Right ventricle myocardium superior (tissue), 1 donor: ENCODE measurements around the gene YPEL3. TPM values are rescaled to one million over a fixed set of nuclear protein-coding genes. Genes with fewer than 3 reads are reported as not detected.

Experiments
- ATAC-seq: fragments of 200-7000 bp; cut with Tn5 transposase; one replicate; pipeline ENCODE4 v1.9.1; 2020; ENCODE audit warnings: mild to moderate bottlenecking; ENCODE audit not compliant: poor library complexity
- DNase-seq: peaks from one replicate; pipeline ENCODE4 v3.0.0-alpha.2; 2020
- intact Hi-C: fragments of 100-400 bp; cut with DNase I; formaldehyde crosslinking; loops from one replicate; pipeline ENCODE4 v1.11.2; 2022
- total RNA-seq: library from RNA; stranded (reverse); fragmentation: NEBNext Ultra II Directional; extraction: Animal tissue kit (Norgen Biotek cat#: 25700); gene quantifications from one replicate; pipeline ENCODE4 v1.2.1, GENCODE V29; 2021
- donor health status: DM: no; HTN: yes; CAD: no; lungs with severe emphysema.

YPEL3 gene
- total RNA-seq, 1 donor from 2014 or later = 64.1 TPM

DNA sequence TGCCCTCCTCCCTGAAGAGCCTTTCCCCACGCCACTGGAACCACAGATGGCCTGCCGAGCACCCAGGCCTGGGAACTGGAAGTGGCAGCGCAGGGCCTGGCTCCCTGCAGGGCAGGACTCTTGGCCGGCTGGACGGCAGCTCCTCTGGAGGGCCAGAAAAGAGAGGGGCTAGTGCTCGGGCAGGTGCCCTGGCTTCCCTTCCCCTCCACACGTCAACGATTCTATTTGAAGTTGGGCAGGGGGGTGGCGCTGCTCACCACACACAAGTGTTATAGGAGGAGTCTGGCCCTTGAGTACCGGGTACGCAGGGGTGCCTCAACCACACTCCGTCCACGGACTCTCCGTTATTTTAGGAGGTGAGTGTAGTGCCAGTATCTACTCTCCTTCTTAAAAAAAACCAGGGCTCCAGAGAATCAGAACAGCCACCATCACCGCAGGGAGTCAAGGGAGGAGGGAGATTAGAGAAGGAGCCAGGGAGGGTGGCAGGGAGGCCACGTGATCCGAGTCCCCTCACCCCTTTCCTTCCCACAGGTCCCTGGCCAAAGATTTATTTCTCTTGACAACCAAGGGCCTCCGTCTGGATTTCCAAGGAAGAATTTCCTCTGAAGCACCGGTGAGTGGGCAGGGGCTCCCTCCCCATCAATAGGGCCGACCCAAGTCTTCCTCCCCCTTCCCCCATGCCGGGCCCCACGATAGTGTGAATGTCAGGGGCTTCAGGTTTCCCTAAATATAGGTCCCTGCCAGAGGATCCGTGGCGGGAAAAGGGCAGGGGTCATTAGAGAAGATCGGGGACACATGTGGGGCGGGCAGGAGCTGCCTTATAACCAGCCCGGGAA, 31.9 kb downstream of the YPEL3 start:
- ATAC-seq (peak; percentile 50), DNase-seq (peak; percentile 89)
- intact Hi-C loops = no loop called here

DNA sequence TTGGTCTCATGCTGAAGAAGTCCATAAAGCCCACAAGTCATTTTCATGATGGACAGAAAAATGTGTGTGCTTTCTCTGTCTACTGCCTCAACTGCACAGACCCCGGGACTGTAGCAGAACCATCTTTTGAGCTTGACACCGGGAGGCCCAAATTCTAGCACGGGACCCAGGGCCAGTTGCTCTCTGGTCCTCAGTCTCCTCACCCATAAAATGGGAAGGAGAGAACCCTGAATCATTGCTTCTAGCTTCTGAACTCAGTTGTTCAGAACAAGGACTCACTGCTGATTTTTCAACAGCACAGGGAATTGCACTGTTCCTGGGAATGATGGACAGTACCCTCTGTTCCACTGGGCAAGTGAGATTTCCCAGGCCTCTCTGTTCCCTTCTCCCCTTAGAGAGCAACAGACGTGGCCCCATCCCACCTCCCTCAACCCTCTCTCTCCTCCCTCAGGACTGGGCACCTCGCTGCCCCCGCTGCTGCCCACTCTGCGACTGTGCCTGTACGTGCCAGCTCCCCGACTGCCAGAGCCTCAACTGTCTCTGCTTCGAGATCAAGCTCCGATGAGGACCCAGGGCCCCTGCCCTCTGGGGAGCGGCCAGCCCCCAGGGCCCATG, 32.6 kb downstream of the YPEL3 start:
- DNase-seq = no peak
- intact Hi-C loops = no loop called here
- ATAC-seq = no peak

DNA sequence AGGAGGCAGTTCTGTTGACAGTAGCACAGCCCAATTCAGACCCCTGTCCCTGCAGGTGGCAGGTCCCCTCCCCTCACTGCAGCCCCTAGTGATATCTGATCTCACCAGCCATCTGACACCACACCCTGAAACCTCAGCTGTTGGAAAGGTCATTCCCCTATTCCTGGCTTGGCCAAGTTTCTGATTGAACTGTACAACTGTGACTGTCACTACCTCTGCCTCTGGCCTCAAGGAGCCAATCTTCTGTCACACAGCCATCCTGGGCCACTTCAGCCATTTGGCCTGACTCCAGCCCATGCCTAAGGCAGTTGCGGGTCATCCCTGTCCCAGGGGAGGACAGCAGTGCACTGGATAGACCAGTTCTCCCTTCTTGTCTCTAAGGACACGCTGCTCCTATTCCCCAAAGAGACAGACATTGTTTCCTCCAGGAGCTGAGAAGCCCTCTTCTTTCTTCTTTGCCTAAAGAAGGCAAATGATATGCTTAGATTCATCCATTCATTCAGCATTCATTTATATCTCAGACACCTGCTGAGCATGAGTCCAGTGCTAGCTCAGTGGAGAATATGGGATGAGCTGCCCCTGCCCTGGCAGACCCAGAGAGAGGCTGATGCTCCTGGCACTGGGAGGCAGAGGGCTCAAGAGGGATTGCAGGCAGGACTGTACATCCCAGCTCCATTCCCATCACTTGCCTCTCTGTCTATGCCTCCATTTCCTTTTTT, 35.0 kb downstream of the YPEL3 start:
- DNase-seq (peak; percentile 72), ATAC-seq (no peak)
- intact Hi-C loops = no loop called here

DNA sequence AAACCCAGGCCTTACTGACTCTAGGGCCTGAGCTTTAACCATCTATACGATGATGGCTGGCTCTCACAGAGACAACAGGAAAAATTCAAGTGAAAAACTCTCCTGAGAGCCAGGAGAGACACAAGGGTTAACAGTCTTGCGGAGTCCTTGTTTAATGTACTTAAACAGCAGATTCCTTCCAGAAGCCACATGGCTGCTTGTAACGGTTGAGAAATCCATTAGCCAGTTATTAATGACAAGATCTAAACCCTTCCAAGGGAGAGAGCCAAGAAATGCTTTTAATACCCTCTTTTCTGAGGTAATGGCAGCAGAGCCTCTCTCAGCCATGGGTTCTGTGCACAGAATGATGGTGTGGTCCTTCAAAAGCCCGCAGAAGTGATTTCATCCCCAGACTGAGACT, 35.7 kb downstream of the YPEL3 start:
- no peak for ATAC-seq
- intact Hi-C loops = no loop called here
- no peak for DNase-seq

DNA sequence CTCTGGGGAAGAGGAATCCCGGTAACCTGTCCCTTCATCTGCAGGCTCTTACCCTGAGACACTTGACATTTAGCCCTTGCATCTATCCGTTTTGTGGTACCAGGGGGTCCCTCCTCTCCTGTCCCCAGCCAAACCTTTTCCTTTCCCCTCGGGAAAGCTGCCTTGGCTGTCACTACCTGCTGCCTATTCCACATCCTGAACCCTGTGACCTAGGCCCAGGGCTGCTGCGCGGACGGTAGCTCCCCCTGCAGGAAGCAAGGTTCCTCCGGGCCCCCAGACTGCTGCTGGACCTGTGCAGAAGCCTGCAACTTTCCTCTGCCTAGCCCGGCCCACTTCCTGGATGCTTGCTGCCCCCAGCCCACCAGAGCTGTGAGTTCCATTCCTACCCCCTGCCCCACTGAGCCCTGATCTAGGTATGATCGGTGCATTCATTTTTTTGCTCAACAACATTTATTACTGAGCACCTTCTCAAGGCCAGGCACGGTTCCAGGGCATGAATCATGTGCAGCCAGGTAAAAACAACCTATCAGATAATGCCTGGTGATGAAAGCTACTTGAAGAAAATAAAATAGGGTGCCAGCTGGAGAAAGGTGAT, 41.0 kb downstream of the YPEL3 start:
- DNase-seq (no peak), ATAC-seq (no peak)
- intact Hi-C loops = no loop called here

DNA sequence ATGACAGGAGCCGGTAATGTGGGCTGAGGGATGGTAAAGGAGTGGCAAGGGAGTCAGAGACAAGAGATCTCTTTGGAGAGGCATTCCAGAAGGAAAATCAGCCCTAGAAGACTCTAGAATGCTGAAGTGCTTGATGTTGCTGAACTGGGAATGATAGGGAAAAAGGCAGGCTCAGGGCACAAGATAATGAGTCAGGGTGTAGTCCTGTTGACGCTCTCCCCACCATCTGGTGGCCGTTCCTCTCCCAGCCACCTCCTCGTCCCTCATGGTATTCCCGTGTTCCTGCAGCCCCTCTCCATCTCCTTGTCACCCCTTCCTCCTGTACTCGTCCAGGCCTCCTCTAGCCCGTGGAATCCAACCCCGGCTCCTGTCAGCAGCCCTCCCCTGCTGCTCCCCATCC, 41.6 kb downstream of the YPEL3 start:
- ATAC-seq = no peak
- intact Hi-C loops = no loop called here
- no peak for DNase-seq

DNA sequence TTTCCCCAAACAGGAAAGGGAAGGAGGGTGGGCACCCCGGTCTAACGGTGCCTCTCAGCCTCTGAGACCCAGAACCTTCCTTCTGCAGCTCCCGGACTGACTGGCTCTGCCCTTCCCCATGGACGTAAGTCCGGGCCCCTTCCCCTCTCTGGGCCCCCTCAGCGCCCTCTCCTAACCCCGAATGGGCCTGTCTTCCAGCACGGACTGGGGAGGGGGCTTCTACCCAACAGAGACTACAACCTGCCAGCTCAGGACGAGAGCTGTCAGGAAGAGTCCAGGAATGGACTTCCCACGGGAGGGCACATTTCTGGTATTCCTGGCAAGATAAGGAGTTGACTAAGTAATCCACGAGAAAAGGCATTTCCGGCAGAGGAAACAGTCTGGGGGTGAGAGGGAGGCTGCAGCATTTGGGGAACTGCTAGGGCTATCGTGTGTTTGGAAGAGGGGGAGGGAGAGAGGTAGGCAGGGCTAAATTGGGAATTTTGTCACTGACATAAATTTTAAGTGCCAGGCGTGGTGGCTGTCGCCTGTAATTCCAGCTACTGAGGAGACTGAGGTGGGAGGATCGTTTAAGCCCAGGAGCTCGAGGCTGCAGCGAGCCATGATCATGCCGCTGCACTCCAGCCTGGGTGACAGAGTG, 42.5 kb downstream of the YPEL3 start:
- DNase-seq = no peak
- ATAC-seq = no peak
- intact Hi-C loops = no loop called here

DNA sequence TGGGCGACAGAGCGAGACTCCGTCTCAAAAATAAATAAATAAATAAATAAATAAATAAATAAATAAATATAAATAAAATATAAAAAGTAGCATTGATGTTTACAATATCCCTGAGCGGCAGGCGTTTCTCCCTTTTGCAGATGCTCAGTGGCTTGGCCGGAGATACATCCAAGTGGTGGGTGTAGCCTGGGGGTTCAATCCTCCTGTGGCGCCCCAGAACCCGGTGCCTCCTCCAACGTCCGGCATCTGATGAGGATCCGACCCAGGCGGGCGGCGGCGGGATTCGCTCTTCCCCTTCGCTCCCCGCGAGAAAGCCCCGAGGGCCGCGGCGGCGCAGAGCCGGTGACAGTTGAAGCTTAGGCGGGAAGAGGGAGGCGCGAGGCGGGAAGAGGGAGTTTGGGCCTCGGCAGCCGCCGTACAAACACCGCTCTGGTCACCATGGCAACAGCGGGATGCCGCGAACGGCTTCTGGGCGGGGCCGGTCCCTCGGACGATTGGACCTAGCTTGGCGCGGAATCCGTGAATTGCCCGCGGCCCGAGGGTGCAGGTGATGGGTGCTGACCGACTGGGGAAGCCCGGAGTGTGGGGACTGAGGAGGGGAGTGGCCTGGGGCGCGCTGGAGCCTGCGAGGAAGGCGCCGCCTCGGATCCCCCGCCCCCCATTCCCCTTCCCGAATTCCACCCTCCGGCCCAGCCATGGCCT, 43.2 kb downstream of the YPEL3 start:
- peak; percentile 96 for DNase-seq
- intact Hi-C loops = no loop called here
- ATAC-seq = peak; percentile 98

DNA sequence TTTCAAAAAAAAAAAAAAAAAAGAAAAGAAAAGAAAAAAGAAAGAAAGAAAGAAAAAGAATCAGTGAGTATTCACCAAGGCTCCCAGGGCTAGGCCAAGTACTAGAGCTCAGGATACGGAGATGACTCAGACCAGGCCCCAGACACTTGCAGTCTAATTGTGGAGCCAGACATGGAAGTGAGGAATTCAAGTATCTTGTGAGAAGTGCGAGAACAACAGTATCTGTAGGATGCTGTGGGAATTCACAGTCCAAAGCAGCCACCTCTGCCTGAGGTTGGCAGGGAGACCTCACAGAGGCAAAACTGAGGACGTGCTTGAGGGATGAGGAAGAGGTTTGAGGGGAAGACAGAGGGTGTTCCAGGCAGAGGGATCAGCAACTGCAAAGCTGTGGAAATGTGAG, 44.5 kb downstream of the YPEL3 start:
- ATAC-seq (no peak), DNase-seq (no peak)
- intact Hi-C loops = no loop called here

DNA sequence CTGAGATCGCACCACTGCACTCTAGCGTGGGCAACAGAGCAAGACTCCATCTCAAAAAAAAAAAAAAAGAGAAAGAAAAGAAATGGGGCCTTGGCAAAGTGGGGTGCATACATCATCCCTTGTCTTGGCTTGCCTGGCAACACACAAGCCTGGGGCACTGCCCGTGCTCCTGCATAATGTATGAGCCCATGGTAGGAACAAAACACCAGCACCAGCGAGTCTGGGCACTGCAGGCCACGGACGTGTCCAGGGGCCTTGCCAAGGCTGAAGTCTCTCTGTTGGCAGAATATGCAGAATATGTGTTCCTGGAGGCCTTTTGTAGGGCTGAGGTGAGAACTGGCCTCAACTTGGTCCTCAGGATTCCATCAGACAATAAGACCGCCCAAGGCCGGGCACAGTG, 46.1 kb downstream of the YPEL3 start:
- ATAC-seq = no peak
- DNase-seq = no peak
- intact Hi-C loops = no loop called here

DNA sequence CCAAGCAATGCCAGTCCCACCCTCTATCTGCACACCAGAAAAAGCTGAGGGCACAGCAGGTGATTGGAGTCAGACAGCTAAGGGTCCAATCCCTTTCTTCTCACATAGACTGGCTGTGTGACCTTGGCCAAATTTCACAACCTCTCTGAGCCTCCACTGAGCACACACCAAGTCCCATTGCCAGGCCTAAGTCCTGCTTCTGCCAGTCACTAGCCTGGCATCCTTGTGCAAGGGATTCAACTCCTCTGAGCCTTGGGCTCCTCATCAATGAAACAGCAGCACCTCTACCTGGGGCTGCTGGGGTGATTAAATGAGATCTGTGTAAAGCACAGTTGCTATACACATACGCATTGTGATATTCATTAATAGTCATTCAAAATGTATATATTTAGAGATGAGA, 49.4 kb downstream of the YPEL3 start:
- ATAC-seq (no peak), DNase-seq (no peak)
- intact Hi-C loops = no loop called here

DNA sequence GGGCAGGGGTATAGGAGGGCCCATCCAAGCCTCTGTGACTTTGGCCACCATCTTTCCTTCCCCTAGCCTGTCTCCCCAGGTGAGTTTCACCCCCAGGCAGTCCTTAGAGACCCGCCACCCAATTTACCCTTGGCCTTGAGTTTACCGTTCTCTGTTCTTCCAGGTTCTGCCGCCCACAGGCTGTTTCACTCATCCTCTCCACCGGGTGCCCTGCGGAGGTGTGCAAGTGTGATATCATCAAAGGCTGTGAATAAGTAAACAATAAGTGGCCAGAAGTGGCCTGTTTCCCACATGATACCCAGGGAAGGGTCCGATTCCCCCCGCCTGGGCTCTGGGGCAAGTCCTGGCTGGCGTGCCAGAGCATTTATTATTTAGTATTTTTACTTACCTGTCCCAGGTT, 49.8 kb downstream of the YPEL3 start:
- intact Hi-C loops = no loop called here
- ATAC-seq (no peak), DNase-seq (no peak)

Other genes starting within 250 kb of the YPEL3 start
- 63.0 TPM for gene CDIPT, start 233.0 kb downstream of the YPEL3 start, total RNA-seq
- gene SEZ6L2, start 196.7 kb downstream of the YPEL3 start, total RNA-seq = 0.70 TPM
- not detected for gene ASPHD1, start 195.7 kb downstream of the YPEL3 start, total RNA-seq
- gene KCTD13, start 170.0 kb downstream of the YPEL3 start, total RNA-seq = 6.6 TPM
- gene TMEM219, start 134.1 kb downstream of the YPEL3 start, total RNA-seq = 70.6 TPM
- 29.7 TPM for gene TAOK2, start 122.3 kb downstream of the YPEL3 start, total RNA-seq
- 19.5 TPM for gene HIRIP3, start 100.6 kb downstream of the YPEL3 start, total RNA-seq
- gene INO80E, start 100.0 kb downstream of the YPEL3 start, total RNA-seq = 28.0 TPM
- gene DOC2A, start 85.2 kb downstream of the YPEL3 start, total RNA-seq = 0.13 TPM
- gene C16orf92, start 73.0 kb downstream of the YPEL3 start, total RNA-seq = not detected
- not detected for gene TLCD3B, start 64.9 kb downstream of the YPEL3 start, total RNA-seq
- gene ALDOA, start 30.5 kb downstream of the YPEL3 start, total RNA-seq = 3,843 TPM
- 33.2 TPM for gene PPP4C, start 20.2 kb downstream of the YPEL3 start, total RNA-seq
- gene TBX6, start 4.3 kb downstream of the YPEL3 start, total RNA-seq = 1.0 TPM
- 2.6 TPM for gene GDPD3, start 17.3 kb upstream of the YPEL3 start, total RNA-seq
- gene MAPK3, start 27.0 kb upstream of the YPEL3 start, total RNA-seq = 50.8 TPM
- gene CORO1A, start 87.4 kb upstream of the YPEL3 start, total RNA-seq = 8.4 TPM
- gene BOLA2B, start 97.5 kb upstream of the YPEL3 start, total RNA-seq = 48.7 TPM
- 16.2 TPM for gene SLX1A, start 97.7 kb upstream of the YPEL3 start, total RNA-seq
- gene SULT1A3, start 103.0 kb upstream of the YPEL3 start, total RNA-seq = 3.3 TPM
- 5.9 TPM for gene NPIPB13, start 152.3 kb upstream of the YPEL3 start, total RNA-seq